NCI-H748 (cell line): ENCODE measurements around the gene PCNX2.

Experiments used
- DNase-seq: peaks from one replicate; lab custom pipeline; 2025; ENCODE audit not compliant: unreplicated experiment; lab: John Stamatoyannopoulos, UW

PCNX2 gene

GRCh38 chr1:233079574-233079973 is 216.0 kb downstream of the PCNX2 start:
- DNase-seq, result no peak

DNA sequence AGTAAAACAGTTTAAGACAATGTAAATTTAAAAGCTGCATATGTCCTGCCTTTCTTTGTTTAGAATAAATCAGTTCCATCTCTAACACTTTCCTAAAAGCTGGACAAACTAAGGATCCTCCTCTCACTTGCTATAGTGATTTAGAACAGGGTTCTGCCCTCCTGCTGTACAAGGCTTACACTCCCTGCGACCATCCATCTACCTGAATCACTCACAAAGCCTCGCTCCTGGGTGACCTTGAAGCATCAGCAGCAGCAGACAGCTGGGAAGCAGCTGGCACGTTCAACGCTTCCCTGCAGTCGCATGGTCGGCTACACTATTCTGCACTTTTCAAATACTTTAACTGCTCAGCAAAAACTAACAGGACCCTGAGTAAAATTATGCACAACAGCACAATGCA is 217.1 kb downstream of the PCNX2 start:
- no peak for DNase-seq

DNA sequence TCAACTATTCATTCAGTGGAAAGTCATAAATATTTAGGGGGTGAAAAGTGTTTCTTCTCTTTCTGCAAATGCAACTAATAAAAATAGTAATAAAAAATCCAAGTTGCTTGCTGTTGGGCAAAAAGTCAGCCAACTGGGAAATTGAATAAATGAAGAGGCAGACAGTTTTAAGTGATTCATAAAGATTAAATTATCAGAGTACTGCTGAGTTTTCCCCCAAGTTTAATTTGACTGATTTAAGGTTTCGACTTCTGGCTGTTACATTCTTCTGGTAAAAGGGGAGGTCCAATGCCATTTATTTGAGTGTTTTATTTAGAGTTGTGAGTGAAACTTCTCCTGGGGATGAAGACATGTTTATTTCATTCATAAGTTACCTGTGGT is 219.6 kb downstream of the PCNX2 start:
- DNase-seq, result no peak

DNA sequence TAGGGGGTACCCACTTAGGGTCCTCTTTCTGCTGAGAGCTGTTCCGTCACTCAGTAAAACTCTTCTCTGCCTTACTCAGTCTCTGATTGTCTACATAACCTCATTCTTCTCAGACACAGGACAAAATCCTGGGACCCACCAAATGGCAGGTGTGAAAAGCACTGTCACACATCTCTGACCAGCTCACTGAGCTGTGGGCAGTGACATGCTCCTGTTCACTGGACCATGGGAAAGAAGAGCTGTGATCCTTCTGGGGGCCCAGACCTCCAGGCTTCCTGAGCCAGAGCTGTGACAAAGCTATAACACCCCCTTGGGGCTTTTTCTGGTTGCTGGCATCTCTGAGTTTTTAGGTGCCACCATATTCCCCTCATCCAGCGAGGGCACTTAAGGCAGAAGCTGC is 229.4 kb downstream of the PCNX2 start:
- DNase-seq, result no peak

GRCh38 chr1:233065685-233066084 is 229.8 kb downstream of the PCNX2 start:
- no peak for DNase-seq

DNA sequence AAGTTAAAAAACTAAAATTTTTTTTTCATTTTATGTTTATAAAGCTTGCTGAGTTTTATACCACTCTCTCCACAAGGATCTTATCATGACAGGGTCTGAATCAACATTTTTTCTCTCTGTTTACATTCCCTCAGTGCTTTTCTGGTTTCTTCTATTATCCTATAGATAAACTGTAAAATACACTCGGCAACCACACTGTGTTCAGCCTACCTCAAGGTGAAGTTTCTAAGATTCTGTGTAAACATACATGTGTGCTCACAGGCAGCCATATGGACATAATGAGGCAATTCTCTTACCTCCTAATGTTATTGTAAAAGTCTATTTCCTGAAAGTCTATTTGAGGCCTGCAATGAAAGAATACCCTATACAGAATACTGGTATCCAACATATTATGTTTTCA is 230.5 kb downstream of the PCNX2 start:
- DNase-seq, result no peak

DNA sequence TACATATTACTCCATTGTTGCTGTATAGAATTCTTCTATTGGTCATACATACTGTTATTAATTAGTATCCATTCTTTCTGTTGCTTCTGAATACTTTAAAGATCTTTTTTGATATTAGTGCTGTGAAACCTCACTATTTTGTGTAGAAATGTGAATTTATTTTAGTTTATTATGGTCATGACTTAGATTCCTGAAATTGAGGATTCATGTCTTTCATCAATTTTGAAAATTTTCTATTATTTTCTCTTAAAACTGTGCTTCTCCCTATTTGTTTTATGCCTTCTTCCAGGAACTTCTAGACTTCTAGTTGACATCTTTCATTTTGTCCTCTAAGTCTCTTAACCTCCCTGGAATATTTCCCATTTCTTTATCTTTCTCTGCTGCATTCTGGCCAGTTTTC is 232.1 kb downstream of the PCNX2 start:
- no peak for DNase-seq

DNA sequence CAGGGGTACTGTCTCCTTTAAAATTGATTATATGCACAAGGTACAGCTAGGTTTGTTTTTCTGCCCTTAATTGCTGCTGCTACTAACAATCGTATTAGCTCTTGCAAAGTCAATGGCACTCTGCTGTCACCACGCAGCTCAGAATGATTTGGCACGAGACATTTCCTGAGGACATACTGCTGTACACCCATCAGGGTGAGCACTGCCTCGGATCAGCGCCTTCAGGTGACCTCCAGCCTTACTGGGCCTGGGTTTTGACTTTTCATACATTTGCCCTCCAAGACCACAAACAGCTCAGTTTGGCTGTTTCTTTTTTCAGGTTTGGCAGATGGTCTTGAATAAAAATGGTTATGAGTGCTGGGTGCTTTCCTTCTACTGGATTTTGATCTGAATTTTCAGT is 234.3 kb downstream of the PCNX2 start:
- DNase-seq, result peak; percentile 4

- no peak for DNase-seq
Measured at GRCh38 chr1:233060461-233060994, 235.0 kb downstream of the PCNX2 start.

- DNase-seq, result no peak
Measured at GRCh38 chr1:233057836-233058235, 237.7 kb downstream of the PCNX2 start.

DNA sequence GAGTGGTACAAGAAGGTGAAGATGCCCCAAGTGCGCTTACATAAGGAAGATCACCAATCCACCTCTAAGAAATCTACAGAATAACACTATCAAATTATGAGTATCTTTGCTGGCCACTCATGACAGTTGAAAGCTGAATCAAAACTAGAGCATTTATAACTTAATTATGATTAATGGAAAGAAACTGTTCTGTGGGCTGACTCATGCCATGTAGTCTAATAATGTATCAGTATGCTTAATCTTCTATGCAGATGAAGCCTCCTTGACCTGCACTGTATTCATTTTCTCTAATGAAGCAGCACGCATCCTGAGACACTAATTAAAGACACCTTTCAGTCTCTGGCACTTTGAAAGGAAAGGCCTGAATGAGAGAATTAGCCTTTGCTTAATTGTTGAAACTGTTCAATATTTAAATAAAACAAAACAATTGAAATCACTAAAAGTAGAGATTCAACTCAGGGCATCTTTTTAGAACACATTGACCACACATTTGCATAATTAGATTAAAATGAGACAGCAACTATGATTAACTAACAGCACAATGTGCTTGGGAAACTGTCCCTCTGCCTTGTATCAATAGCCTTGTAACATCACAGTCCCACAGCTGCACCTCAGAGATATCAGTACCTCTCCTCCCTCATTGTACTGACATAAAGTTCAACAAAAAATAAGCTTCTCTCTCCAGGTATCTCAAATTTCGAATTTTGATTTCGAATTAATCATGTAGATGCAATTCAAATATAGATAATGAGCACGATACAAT is 239.5 kb downstream of the PCNX2 start:
- no peak for DNase-seq

- DNase-seq, result no peak
Measured at GRCh38 chr1:233045588-233045987, 249.9 kb downstream of the PCNX2 start.

DNA sequence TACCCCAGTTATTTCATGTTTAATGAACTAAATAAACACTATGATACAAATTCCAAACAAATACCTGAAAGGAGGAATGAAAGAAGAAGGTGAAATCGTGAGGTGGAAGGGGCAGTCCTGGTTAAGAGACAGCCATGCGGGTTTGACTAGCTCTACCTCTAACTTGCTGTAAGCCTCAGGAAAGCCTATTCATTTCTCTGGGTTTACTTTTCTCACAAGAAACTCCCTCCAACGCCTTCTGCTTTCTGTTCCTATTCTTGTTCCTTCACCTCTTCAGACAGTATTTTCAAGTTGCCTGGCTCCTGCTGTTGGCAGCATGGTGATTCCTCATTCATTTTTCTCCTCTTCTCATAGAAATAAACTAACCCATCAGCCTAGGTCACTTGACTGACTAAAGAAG is 252.7 kb downstream of the PCNX2 start:
- no peak for DNase-seq

GRCh38 chr1:233040494-233040893 is 255.0 kb downstream of the PCNX2 start:
- no peak for DNase-seq

- DNase-seq, result no peak
Measured at GRCh38 chr1:233038581-233038980, 256.9 kb downstream of the PCNX2 start.

GRCh38 chr1:233037843-233038242 is 257.7 kb downstream of the PCNX2 start:
- DNase-seq, result no peak

DNA sequence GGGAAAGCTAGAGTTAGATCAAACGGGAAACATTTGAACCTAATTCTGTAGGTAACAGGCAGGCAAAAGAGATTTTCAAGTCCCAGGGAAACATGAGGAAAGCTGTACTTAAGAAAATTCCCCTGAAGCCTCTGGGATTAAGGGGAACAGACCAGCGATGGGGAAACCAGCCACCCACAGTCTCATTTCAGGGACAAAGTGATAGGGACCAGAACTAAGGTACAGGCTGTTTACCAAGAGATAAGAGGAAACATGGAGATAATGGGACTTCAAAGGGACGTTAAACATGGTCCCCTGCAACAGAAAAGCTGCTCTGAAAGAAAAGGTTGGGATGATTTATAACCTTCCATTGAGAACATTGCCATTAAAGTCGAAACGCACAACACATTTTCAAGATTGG is 260.7 kb downstream of the PCNX2 start:
- no peak for DNase-seq

DNA sequence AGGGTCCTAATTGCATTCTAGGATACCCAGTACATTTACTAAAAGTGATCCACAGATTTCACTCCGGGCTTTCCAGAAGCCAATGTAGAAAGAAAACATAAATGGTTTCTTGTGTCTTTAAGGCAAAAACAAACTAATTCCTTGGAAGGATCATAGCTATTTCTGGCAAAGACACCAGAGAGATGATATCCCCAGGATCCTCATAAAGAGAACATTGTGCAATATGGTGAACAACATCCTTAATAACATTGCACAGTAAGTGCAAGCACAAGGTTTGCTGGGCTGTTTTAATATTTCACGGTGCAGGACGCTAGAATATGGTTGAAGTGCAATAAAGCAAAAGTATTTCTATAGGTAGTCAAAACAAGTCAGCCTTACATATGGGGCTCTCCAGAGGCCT is 262.2 kb downstream of the PCNX2 start:
- DNase-seq, result no peak

GRCh38 chr1:233032916-233033315 is 262.6 kb downstream of the PCNX2 start:
- DNase-seq, result no peak

DNA sequence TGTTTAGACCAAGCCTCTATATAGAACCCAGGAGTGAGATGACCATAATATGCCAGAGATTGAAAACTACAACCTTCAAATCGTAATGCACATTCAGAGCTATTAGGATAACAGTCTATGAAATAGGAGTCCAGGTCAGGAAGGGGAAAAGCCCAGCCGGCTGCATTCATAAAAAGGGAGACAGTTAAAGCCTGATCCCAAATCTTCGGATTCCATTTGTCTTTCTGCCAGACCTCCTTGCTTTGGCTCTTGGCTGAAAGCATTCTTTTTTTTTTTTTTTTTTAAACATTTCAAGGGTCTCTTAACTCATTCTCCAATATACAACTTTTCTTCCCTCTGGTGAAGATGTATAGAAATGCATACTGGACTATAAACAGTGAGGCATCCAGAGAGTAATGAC is 264.0 kb downstream of the PCNX2 start:
- DNase-seq, result no peak

DNA sequence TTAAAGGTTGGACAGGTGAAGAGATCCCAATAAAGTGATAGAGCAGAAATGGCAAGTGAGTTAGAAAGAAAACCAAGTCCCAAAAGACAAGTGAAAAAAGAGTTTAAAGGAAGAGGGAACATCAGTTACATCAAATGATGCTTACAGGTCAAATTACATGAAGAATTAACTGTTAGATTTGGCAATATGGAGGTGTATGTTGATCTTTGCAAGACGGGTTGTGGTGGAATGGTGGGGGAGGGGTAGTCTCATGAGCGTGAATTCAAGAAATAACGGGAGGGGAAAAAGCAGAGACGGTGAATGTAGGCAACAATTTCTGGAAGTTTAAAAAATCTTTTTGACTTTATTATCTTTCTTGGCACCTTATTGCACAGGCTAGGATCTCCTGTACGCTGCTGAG is 268.5 kb downstream of the PCNX2 start:
- DNase-seq, result no peak

DNA sequence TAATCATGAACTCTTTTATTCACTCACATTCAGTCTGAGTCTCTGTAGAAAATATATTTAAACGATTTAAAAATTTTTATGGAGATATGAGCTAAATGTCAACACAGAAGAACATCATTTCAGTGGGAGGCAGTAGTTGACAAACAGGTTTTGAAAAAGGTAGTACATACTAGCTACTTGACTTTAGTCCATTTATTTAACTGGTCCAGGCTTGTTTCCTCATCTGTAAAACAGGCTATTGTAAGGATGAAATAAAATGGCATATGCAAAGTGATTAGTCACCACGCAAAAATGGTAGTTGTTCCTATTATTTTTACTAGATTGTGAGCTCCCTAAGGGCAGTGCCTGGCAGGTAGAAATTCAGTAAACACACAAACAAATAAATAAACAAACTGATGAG is 270.0 kb downstream of the PCNX2 start:
- peak; percentile 10 for DNase-seq

DNA sequence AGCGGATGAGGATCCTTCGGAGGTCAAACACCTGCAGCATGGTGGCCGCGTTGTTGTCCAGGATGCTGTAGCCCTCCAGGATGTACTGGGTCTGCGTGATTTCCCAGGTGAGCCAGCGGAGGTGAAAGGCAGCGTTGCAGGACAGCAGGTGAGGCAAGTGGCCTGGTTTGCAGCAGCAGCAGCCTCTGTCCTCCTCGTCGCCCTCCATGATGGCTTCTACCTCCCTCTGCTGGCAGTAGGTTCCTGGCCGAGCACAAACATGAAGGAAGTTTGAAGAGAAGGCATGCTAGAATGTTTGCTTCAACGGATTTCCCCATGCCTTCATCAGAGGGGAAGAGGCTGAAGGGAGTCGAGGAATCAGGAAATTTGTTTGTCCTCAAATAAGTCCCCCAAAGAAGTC is 270.4 kb downstream of the PCNX2 start:
- peak; percentile 47 for DNase-seq
